ENCODE measurements around the gene STING1. TPM values are rescaled to one million over a fixed set of nuclear protein-coding genes. Genes with fewer than 3 reads are reported as not detected.
"Not testable (repeated sequence)": the region's sequence is repeated elsewhere in the genome, so short reads cannot be mapped to it uniquely, and the experiment has no call there.

Gene STING1
- polyA plus RNA-seq, 1 donor (not counting 4 experiments of a cell fraction or from before 2014, with no cell fraction given): 25.2 TPM

DNA sequence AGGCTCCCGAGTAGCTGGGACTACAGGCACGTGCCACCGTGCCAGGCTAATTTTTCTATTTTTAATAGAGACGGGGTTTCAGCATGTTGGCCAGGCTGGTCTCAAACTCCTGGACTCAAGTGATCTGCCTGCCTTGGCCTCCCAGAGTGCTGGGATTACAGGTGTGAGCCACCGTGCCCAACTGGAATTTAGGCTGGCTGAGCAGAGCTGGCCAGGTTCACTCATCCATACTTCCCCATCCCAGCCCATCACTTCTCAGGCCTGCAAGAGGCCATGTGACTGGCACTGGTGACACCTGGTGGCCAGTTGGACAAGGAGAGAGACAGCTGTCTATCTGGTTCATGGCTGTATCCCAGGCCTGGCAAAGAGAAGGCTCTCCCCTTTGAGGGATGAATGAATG lies 30.9 kb upstream of the STING1 start:
- H3K27me3 ChIP-seq (ENCODE audit: control insufficient read depth, extremely low read depth, insufficient read depth, low read length); H3K27ac ChIP-seq (ENCODE audit: control insufficient read depth, insufficient read depth, low read length); H3K9me3 ChIP-seq (ENCODE audit: control insufficient read depth, low read depth, low read length); H3K79me2 ChIP-seq (ENCODE audit: control insufficient read depth, insufficient read depth, low read length); H4K20me1 ChIP-seq (ENCODE audit: control insufficient read depth, extremely low read depth, insufficient read depth, low read length); H3K4me3 ChIP-seq (ENCODE audit: control insufficient read depth in 2 of 3, extremely low read depth in 1 of 3, insufficient read depth in 2 of 3, low read depth in 1 of 3, low read length in 3 of 3); H3K9ac ChIP-seq (ENCODE audit: control insufficient read depth, extremely low read depth, insufficient read depth, low read length); H3K36me3 ChIP-seq (ENCODE audit: control insufficient read depth in 2 of 2, extremely low read depth in 1 of 2, insufficient read depth in 2 of 2, low read length in 2 of 2); H3K4me2 ChIP-seq (ENCODE audit: control insufficient read depth, extremely low read depth, insufficient read depth, low read depth, low read length); dilution Hi-C loops (cut with MboI; ENCODE audit: extremely low pct_ligation_motif_present, low sequenced_read_pairs); H3K9me1 ChIP-seq (ENCODE audit: control insufficient read depth, extremely low read depth, insufficient read depth, low read length); FAIRE-seq; H2AFZ ChIP-seq (ENCODE audit: control insufficient read depth, low read length): not testable (repeated sequence)
- TF ChIP-seq, protein P1, sequence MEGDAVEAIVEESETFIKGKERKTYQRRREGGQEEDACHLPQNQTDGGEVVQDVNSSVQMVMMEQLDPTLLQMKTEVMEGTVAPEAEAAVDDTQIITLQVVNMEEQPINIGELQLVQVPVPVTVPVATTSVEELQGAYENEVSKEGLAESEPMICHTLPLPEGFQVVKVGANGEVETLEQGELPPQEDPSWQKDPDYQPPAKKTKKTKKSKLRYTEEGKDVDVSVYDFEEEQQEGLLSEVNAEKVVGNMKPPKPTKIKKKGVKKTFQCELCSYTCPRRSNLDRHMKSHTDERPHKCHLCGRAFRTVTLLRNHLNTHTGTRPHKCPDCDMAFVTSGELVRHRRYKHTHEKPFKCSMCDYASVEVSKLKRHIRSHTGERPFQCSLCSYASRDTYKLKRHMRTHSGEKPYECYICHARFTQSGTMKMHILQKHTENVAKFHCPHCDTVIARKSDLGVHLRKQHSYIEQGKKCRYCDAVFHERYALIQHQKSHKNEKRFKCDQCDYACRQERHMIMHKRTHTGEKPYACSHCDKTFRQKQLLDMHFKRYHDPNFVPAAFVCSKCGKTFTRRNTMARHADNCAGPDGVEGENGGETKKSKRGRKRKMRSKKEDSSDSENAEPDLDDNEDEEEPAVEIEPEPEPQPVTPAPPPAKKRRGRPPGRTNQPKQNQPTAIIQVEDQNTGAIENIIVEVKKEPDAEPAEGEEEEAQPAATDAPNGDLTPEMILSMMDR (optimal IDR thresholded peaks at IDR 0.05 in 1 of 3, IDR thresholded peaks at IDR 0.05 in 1 of 3, conservative IDR thresholded peaks at IDR 0.05 in 1 of 3; ENCODE audit: extremely low read depth in 1 of 3, insufficient read depth in 2 of 3, low read length in 3 of 3): peak; percentile 68 to 94 (median 79)
- peaks cover 11% of the 10 kb centered on the region for H3K4me1 ChIP-seq (ENCODE audit: control insufficient read depth, extremely low read depth, insufficient read depth, low read length)
- peak; percentile 42 for DNase-seq (ENCODE audit: low read depth, low spot score)

DNA sequence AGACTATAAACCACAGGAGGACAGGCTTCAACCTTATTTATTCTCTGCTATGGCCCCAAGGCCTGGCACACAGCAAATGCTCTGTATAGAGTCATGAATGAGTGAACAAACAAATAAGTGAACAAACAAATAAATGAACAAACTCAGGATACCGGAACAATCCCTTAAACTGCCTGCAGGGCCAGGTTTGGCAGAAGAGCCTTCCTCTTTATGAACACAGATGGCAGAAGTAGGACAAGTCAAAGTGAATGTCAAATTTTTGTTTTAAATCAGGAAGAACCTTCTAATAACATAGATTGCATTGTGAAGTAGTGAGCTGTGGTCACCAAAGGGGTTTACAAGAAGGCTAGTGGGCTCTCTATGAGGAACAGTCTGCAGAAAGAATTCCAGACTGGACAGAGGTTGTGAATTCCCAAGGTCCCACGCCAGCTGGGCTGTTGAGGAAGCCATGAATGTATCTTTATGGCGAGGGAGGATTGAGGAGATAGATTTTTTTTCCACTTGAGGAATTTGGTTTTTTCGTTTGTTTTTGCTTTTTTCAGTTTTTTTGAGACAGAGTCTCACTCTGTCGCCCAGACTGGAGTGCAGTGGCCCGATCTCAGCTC lies 30.3 kb upstream of the STING1 start:
- H2AFZ ChIP-seq (ENCODE audit: control insufficient read depth, low read length): no peak overlapping the region

DNA sequence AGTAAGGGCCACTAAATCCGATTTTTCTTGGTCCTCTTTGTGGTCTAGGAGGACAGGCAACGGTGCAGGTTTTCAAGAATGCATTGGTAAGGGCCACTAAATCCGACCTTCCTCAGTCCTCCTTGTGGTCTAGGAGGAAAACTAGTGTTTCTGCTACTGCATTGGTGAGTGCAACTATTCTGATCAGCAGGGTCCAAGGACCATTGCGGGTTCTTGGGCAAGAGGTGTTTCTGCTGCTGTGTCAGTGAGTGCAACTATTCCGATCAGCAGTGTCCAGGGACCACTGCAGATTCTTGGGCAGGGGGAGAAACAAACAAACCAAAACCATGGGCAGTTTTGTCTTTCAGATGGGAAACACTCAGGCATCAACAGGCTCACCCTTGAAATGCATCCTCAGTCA lies 22.2 kb upstream of the STING1 start:
- not testable (repeated sequence) for DNase-seq (ENCODE audit: low read depth, low spot score); H3K79me2 ChIP-seq (ENCODE audit: control insufficient read depth, insufficient read depth, low read length); H3K4me3 ChIP-seq (ENCODE audit: control insufficient read depth in 2 of 3, extremely low read depth in 1 of 3, insufficient read depth in 2 of 3, low read depth in 1 of 3, low read length in 3 of 3); H2AFZ ChIP-seq (ENCODE audit: control insufficient read depth, low read length); H3K9me1 ChIP-seq (ENCODE audit: control insufficient read depth, extremely low read depth, insufficient read depth, low read length); H3K36me3 ChIP-seq (ENCODE audit: control insufficient read depth in 2 of 2, extremely low read depth in 1 of 2, insufficient read depth in 2 of 2, low read length in 2 of 2); H3K4me1 ChIP-seq (ENCODE audit: control insufficient read depth, extremely low read depth, insufficient read depth, low read length); H3K4me2 ChIP-seq (ENCODE audit: control insufficient read depth, extremely low read depth, insufficient read depth, low read depth, low read length); FAIRE-seq; H3K27me3 ChIP-seq (ENCODE audit: control insufficient read depth, extremely low read depth, insufficient read depth, low read length); H4K20me1 ChIP-seq (ENCODE audit: control insufficient read depth, extremely low read depth, insufficient read depth, low read length); H3K27ac ChIP-seq (ENCODE audit: control insufficient read depth, insufficient read depth, low read length); H3K9ac ChIP-seq (ENCODE audit: control insufficient read depth, extremely low read depth, insufficient read depth, low read length); H3K9me3 ChIP-seq (ENCODE audit: control insufficient read depth, low read depth, low read length)
- dilution Hi-C loops (cut with MboI; ENCODE audit: extremely low pct_ligation_motif_present, low sequenced_read_pairs): loop anchor here (10.0 kb wide), 1 partner anchor 70 kb away; no protein-coding TSS in a partner anchor

More for the DNA sequence above, 30.3 kb upstream of the STING1 start:
- no peak overlapping the region for H3K27ac ChIP-seq (ENCODE audit: control insufficient read depth, insufficient read depth, low read length)
- no peaks in the 10 kb centered on the region for H3K9me3 ChIP-seq (ENCODE audit: control insufficient read depth, low read depth, low read length)
- no peaks in the 10 kb centered on the region for H3K79me2 ChIP-seq (ENCODE audit: control insufficient read depth, insufficient read depth, low read length)
- peaks cover 6% of the 10 kb centered on the region for H3K4me1 ChIP-seq (ENCODE audit: control insufficient read depth, extremely low read depth, insufficient read depth, low read length)
- H3K4me2 ChIP-seq (ENCODE audit: control insufficient read depth, extremely low read depth, insufficient read depth, low read depth, low read length): no peak overlapping the region
- no peaks in the 10 kb centered on the region for H3K36me3 ChIP-seq (ENCODE audit: control insufficient read depth in 2 of 2, extremely low read depth in 1 of 2, insufficient read depth in 2 of 2, low read length in 2 of 2)
- TF ChIP-seq, protein P1 (optimal IDR thresholded peaks at IDR 0.05 in 1 of 3, IDR thresholded peaks at IDR 0.05 in 1 of 3, conservative IDR thresholded peaks at IDR 0.05 in 1 of 3; ENCODE audit: extremely low read depth in 1 of 3, insufficient read depth in 2 of 3, low read length in 3 of 3): no peak
- TF ChIP-seq EZH2 (IDR thresholded peaks at IDR 0.05; ENCODE audit: low read length): no peak
- H3K4me3 ChIP-seq (ENCODE audit: control insufficient read depth in 2 of 3, extremely low read depth in 1 of 3, insufficient read depth in 2 of 3, low read depth in 1 of 3, low read length in 3 of 3): no peak overlapping the region
- DNase-seq (ENCODE audit: low read depth, low spot score) (no peak), FAIRE-seq (no peak)
- H4K20me1 ChIP-seq (ENCODE audit: control insufficient read depth, extremely low read depth, insufficient read depth, low read length): no peaks in the 10 kb centered on the region
- H3K9ac ChIP-seq (ENCODE audit: control insufficient read depth, extremely low read depth, insufficient read depth, low read length): no peak overlapping the region
- dilution Hi-C loops (cut with MboI; ENCODE audit: extremely low pct_ligation_motif_present, low sequenced_read_pairs): no loop called here
- H3K9me1 ChIP-seq (ENCODE audit: control insufficient read depth, extremely low read depth, insufficient read depth, low read length): no peaks in the 10 kb centered on the region
- no peaks in the 10 kb centered on the region for H3K27me3 ChIP-seq (ENCODE audit: control insufficient read depth, extremely low read depth, insufficient read depth, low read length)

- H3K27ac ChIP-seq (ENCODE audit: control insufficient read depth, insufficient read depth, low read length); H2AFZ ChIP-seq (ENCODE audit: control insufficient read depth, low read length); FAIRE-seq; H3K9me1 ChIP-seq (ENCODE audit: control insufficient read depth, extremely low read depth, insufficient read depth, low read length); H3K27me3 ChIP-seq (ENCODE audit: control insufficient read depth, extremely low read depth, insufficient read depth, low read length); H3K36me3 ChIP-seq (ENCODE audit: control insufficient read depth in 2 of 2, extremely low read depth in 1 of 2, insufficient read depth in 2 of 2, low read length in 2 of 2); H3K4me3 ChIP-seq (ENCODE audit: control insufficient read depth in 2 of 3, extremely low read depth in 1 of 3, insufficient read depth in 2 of 3, low read depth in 1 of 3, low read length in 3 of 3); H3K9ac ChIP-seq (ENCODE audit: control insufficient read depth, extremely low read depth, insufficient read depth, low read length); H4K20me1 ChIP-seq (ENCODE audit: control insufficient read depth, extremely low read depth, insufficient read depth, low read length); H3K79me2 ChIP-seq (ENCODE audit: control insufficient read depth, insufficient read depth, low read length); H3K4me1 ChIP-seq (ENCODE audit: control insufficient read depth, extremely low read depth, insufficient read depth, low read length); DNase-seq (ENCODE audit: low read depth, low spot score); H3K4me2 ChIP-seq (ENCODE audit: control insufficient read depth, extremely low read depth, insufficient read depth, low read depth, low read length); H3K9me3 ChIP-seq (ENCODE audit: control insufficient read depth, low read depth, low read length): not testable (repeated sequence)
- dilution Hi-C loops (cut with MboI; ENCODE audit: extremely low pct_ligation_motif_present, low sequenced_read_pairs): loop anchor here (10.0 kb wide), 1 partner anchor 71 kb away; no protein-coding TSS in a partner anchor
Observed at GRCh38 chr5:139503879-139504278, 21.3 kb upstream of the STING1 start.
